GM11168 (cell line): ENCODE results near the gene NEK4.
"Not testable (repeated sequence)": the region's sequence is repeated elsewhere in the genome, so short reads cannot be mapped to it uniquely, and the experiment has no call there.

ENCODE experiments used
- in situ Hi-C: fragments of 300-500 bp; cut with MboI; formaldehyde crosslinking; loops from one replicate; pipeline ENCODE4 v1.12.0; 2022; ENCODE audit warnings: low sequenced_read_pairs; ENCODE audit not compliant: unreplicated experiment

NEK4 gene

DNA sequence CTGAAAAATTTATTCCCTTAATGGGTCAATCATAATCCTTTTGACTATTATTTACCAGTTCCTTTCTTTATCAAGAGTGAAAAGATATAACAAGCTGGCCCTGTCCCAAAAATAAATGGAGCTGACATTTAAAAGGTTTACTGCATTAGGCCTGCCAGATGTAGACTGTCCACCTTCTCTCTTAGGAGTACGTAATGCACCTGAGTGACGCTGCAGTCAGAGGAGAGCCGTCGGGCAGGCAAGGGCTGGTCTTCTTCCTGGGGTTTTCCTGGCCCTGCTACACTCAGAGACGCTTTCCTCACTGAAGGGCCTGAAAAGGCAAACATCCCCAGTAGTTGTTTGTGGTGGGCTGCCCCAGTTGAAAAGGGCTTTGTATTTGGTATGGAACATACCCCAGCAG is 27.6 kb downstream of the NEK4 start:
- in situ Hi-C loops, result no loop called here

GRCh38 chr3:52742418-52743041 is 28.2 kb downstream of the NEK4 start:
- in situ Hi-C loops, result no loop called here

GRCh38 chr3:52739730-52740129 is 31.0 kb downstream of the NEK4 start:
- in situ Hi-C loops, result no loop called here

- in situ Hi-C loops, result no loop called here
Measured at GRCh38 chr3:52733256-52733891, 37.4 kb downstream of the NEK4 start.

DNA sequence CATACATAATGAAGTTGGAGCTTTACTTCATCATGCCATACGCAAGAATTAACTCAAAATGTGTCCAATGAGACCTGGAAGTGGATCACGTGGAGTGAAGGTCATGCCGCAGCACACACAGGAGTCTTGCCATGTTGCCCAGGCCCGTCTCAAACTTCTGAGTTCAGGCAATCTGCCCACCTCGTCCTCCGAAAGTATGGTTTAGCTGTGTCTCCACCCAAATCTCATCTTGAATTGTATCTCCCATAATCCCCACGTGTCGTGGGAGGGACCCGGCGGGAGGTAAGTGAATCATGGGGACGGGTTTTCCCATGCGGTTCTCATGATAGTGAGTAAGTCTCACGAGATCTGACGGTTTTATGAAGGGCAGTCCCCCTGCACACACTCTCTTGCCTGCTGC is 39.1 kb downstream of the NEK4 start:
- in situ Hi-C loops, result no loop called here

- in situ Hi-C loops, result no loop called here
Measured at GRCh38 chr3:52730681-52731080, 40.1 kb downstream of the NEK4 start.

- in situ Hi-C loops, result not testable (repeated sequence)
Measured at GRCh38 chr3:52728753-52729152, 42.0 kb downstream of the NEK4 start.

DNA sequence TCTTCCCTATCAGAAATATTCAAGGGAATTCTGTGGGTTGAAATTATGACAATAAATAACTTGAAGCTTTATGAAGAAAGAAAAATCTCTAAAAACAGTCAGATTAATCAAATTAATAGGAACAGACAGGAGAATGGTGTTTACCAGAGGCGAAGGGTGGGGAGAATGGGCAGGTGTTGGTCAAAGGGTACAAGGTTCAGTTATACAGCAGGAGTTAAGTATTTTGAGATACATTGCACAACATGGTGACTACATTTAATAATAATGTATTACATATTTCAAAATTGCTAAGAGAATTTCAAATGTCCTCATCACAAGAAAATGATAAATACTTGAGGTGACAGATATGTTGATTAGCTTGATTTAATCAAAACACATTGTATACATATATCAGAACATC is 46.2 kb downstream of the NEK4 start:
- in situ Hi-C loops, result no loop called here

DNA sequence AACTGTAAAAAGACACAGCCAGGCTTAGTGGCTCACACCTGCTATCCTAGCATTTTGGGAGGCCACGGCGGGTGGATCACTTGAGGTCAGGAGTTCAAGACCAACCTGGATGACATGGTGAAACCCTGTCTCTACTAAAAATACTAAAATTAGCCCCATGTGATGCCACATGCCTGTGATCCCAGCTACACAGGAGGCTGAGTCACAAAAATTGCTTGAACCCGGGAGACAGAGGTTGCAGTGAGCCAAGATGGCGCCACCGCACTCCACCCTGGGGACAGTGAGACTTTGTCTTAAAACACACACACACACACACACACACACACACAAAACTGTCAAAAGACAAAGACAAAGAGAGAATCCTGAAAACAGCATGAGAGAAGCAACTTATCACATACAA is 46.8 kb downstream of the NEK4 start:
- in situ Hi-C loops, result no loop called here

DNA sequence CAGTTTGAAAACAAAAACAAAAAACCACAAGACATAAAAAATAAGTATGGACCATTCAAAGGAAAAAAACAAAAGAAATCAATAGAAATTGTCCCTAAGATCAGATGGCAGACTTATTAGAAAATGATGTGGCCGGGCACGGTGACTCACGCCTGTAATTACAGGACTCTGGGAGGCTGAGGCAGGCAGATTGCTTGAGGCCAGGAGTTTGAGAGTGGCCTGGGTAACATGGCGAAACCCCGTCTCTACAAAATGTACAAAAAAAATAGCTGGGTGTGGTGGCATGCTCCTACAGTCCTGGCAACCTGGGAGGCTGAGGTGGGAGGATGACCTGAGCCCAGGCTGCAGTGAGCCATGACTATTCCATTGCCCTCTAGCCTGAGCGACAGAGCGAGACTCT is 48.2 kb downstream of the NEK4 start:
- in situ Hi-C loops, result no loop called here

DNA sequence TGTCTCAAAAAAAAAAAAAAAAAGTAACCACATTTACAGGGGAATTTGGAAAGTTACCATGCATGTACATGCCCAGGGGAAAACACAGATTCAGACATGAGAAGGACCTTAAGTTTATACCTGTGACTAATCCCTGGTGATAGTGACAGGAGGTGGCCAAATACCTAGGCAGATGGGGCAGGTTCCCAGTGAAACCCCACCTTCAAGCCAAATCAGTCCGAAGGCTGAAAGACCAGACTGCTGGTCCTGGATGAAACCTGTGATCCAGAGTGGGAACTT is 49.1 kb downstream of the NEK4 start:
- in situ Hi-C loops, result no loop called here

DNA sequence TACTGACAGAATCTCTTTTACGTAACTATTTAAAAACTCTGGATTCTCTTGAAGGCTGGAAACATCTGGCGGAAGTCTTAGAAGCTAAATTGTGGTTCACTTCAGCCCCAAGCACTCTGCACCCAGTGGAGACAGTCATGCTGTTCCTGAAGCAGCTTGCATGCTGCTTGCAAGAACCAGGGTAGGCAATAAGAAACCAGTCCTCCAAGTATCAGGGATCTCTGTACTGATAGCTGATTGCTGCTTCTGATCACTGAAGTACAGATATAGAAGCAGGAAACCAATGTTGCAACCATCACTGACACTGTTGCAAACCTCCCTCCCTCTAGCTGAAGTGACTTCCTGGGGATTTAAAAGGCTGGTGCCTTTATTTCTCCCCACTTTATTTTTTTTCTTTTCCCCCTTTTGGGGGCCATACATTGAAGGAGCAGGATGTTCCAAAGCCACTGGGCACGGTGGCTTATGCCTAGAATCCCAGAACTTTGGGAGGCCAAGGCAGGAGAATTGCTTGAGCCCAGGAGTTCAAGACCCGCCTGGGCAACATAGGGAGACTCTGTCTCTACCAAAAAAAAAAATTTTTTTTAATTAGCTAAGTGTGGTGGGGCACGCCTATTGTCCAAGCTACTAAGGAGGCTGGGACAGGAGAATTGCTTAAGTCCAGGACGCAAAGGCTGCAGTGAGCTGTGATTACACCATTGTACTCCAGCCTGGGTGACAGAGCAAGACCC is 49.6 kb downstream of the NEK4 start:
- in situ Hi-C loops, result no loop called here

GRCh38 chr3:52719618-52720017 is 51.1 kb downstream of the NEK4 start:
- in situ Hi-C loops, result no loop called here

GRCh38 chr3:52715714-52716305 is 54.9 kb downstream of the NEK4 start:
- in situ Hi-C loops, result no loop called here

DNA sequence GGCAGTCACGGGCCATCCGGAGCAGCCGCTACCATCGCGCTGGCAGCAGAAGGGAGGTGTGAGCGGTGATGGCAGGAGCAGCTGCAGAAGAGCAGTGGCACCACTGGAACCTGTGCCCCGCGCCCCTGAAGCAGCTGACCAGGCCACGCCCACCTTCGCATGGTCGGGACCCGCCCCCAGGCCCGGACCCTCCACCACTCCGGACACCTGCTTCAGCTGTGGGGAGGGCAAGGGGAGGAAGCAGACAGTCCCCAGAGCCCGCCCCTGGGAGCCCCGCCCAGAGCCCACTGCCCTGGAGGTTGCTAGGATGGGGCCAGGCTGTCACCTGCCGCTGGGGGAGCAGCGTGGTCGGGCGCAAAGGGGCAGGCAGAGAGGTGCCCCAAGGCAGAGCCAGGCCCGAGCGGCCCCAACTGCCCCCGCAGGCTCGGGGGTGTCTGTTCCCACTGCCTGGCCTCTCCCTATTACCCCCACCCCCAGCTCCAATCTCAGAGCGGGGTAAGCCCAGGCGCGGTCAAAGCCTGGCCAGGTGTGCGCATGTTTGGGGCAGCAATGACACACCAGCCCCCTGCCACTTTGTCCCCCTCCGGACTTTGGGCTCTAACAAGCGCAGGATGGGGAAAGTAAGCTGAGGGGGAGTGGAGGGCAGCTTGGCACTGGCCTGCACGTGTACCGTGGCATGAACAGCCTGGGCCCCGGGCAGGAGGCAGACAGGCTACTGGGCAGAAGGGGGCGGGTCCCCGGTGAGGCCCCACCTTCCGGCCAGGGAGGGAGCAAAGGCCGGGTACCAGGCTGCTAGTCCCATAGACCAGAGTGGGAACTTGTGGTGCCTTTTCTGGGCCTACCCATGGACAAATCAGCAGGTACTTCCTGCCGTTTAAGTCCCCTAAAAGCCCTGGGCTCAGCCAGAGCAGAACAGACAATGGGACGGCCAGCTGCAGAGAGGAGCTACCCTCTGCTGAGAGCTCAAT is 56.1 kb downstream of the NEK4 start:
- in situ Hi-C loops, result no loop called here

DNA sequence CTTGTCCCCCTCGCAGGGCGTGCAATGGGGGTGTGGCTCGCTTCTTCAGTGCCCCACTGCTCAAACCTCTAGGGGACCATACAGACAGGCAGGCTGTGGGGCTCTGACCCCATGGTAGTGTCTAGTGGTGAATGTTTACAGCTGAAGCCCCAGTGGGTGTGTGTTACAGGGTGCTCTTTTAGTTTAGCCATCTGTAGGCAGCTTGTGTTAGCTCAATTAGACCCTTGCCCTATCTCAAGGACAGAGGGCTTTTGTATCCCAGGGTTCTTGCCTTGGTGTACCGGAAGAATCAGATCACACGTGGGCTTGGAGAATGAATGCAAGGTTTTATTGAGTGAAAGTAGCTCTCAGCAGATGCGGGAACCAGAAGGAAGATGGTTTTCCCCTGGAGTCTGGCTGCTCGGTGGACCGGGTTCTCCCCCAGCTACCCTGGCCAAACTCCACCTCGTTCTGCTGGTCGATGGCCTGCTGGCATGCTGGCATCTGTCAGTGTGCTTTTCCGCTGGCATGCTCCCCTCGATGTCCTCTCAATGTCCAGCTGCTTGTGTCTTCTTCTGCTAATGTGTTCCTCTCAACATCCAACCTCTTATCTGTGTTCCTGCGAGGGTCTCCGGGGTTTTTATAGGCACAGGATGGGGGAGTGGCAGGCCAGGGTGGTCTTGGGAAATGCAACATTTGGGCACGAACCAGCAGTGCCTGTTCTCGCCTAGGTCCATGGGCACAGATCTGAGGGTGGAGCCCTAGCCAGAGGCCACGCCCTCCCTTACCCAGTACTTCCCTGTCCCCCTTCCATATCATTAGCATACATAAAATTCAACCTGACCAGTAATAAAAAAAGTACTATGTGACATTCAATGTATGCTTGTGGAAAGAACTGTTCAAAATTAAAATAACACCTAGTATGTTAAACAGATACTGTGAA is 58.2 kb downstream of the NEK4 start:
- in situ Hi-C loops, result no loop called here

GRCh38 chr3:52710512-52710911 is 60.2 kb downstream of the NEK4 start:
- in situ Hi-C loops, result no loop called here

GRCh38 chr3:52707585-52707984 is 63.2 kb downstream of the NEK4 start:
- in situ Hi-C loops, result no loop called here
